H7 (cell line): ENCODE measurements around the gene VSNL1. TPM values are rescaled to one million over a fixed set of nuclear protein-coding genes. Genes with fewer than 3 reads are reported as not detected.

ENCODE experiments used
- DNase-seq: peaks from one replicate; pipeline ENCODE4 v3.0.0; 2012
- H3K27me3 ChIP-seq: 2 replicates; pipeline ENCODE4 v1.6.0; 2011; ENCODE audit warnings: mild to moderate bottlenecking, low read length; ENCODE audit not compliant: control insufficient read depth, insufficient read depth
- H3K36me3 ChIP-seq: replicated peaks from 2 replicates; pipeline ENCODE4 v1.5.1; 2011; ENCODE audit warnings: low read length; ENCODE audit not compliant: control insufficient read depth, insufficient read depth
- H3K4me3 ChIP-seq: 2 replicates; pipeline ENCODE4 v1.5.1; 2011; ENCODE audit warnings: low read depth, mild to moderate bottlenecking, control low read depth, low read length, moderate library complexity; ENCODE audit not compliant: insufficient read depth
- total RNA-seq: library from RNA; depleted of rRNA; stranded (reverse); fragments of >200 nt; shearing (Covaris generic); gene quantifications from 2 replicates; pipeline ENCODE4 v1.2.3, GENCODE V29; 2014

The VSNL1 gene
- total RNA-seq, 1 experiment from 2014 or later, result 34.8 TPM

- Histone ChIP-seq H3K4me3 (no peak overlapping the region), H3K36me3 (no peaks in the 10 kb centered on the region), H3K27me3 (no peaks in the 10 kb centered on the region)
- no peak for DNase-seq
Observed at GRCh38 chr2:17583166-17583565, 42.7 kb downstream of the VSNL1 start.

GRCh38 chr2:17583646-17584045 is 43.1 kb downstream of the VSNL1 start:
- Histone ChIP-seq H3K27me3 (no peaks in the 10 kb centered on the region), H3K4me3 (no peak overlapping the region), H3K36me3 (no peaks in the 10 kb centered on the region)
- no peak for DNase-seq

GRCh38 chr2:17584689-17585088 is 44.2 kb downstream of the VSNL1 start:
- Histone ChIP-seq H3K27me3 (no peaks in the 10 kb centered on the region), H3K4me3 (no peak overlapping the region), H3K36me3 (no peaks in the 10 kb centered on the region)
- DNase-seq, result no peak

DNA sequence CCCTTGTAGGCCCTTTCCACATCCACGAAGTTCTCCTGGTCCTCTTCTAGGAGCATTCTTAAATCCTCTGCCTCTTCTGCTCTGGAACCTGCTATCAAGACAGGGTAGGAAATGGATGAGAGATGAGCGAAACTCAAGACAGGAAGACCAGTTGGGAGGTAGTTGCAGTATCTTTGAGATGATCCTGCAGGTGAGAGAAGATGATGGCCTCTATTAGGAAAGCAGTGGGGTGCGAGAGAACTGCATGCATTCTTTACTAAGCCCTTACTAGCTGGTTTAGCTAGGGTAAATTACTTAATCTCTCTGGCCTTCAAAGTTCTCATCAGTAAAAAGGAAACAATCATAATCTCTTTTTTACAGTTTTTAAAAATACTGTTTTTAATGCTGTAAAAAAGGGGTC is 47.0 kb downstream of the VSNL1 start:
- no peaks in the 10 kb centered on the region for H3K36me3 ChIP-seq
- no peak for DNase-seq
- H3K4me3 ChIP-seq, result no peak overlapping the region
- no peaks in the 10 kb centered on the region for H3K27me3 ChIP-seq

- DNase-seq, result no peak
- Histone ChIP-seq H3K36me3 (no peaks in the 10 kb centered on the region), H3K27me3 (no peaks in the 10 kb centered on the region), H3K4me3 (no peak overlapping the region)
Observed at GRCh38 chr2:17588031-17588430, 47.5 kb downstream of the VSNL1 start.

- DNase-seq, result no peak
- H3K27me3 ChIP-seq, result no peaks in the 10 kb centered on the region
- H3K36me3 ChIP-seq, result no peaks in the 10 kb centered on the region; the same call in 1 of the 2 replicates
- no peak overlapping the region for H3K4me3 ChIP-seq
Observed at GRCh38 chr2:17589406-17590035, 49.0 kb downstream of the VSNL1 start.

DNA sequence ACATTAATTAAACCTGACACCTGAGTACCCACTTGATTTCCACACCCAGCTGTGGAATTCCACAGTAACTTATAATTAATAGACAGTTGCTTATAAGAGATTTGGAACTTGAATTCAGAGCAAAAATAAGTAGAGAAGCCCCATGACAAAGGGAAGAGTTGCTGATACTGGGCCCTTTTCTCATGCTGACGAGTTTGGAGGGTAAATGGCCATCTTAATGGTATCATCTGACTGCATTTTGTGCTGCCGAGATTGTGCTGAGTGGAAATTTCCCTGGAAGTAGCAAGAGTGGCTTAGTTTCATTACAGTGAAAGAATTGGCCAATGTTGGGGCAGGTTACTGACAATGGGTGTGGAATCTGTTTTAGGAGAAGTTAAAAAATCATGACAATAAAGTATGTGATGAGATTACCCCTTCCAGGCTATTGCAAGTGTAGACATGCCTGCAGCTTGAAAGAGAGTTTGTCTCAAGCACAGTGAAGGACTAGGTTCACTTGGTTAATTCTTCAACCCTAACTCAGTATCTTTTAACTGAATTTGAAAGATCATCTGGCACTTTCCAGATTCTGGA is 49.9 kb downstream of the VSNL1 start:
- no peak for DNase-seq
- Histone ChIP-seq H3K36me3 (no peaks in the 10 kb centered on the region; the same call in 1 of the 2 replicates), H3K27me3 (no peaks in the 10 kb centered on the region), H3K4me3 (no peak overlapping the region)

- Histone ChIP-seq H3K27me3 (no peaks in the 10 kb centered on the region), H3K4me3 (no peak overlapping the region), H3K36me3 (no peaks in the 10 kb centered on the region; the same call in 1 of the 2 replicates)
- DNase-seq, result no peak
Observed at GRCh38 chr2:17591846-17592245, 51.4 kb downstream of the VSNL1 start.

- DNase-seq, result no peak
- H3K36me3 ChIP-seq, result no peaks in the 10 kb centered on the region; the same call in 1 of the 2 replicates
- H3K4me3 ChIP-seq, result no peak overlapping the region
- H3K27me3 ChIP-seq, result no peaks in the 10 kb centered on the region
Observed at GRCh38 chr2:17592731-17593409, 52.4 kb downstream of the VSNL1 start.

GRCh38 chr2:17593445-17593840 is 52.9 kb downstream of the VSNL1 start:
- DNase-seq, result no peak
- no peaks in the 10 kb centered on the region; the same call in 1 of the 2 replicates for H3K36me3 ChIP-seq
- H3K4me3 ChIP-seq, result no peak overlapping the region
- no peaks in the 10 kb centered on the region for H3K27me3 ChIP-seq

GRCh38 chr2:17593841-17594491 is 53.5 kb downstream of the VSNL1 start:
- no peaks in the 10 kb centered on the region for H3K27me3 ChIP-seq
- DNase-seq, result no peak
- no peak overlapping the region for H3K4me3 ChIP-seq
- H3K36me3 ChIP-seq, result no peaks in the 10 kb centered on the region; the same call in 1 of the 2 replicates

DNA sequence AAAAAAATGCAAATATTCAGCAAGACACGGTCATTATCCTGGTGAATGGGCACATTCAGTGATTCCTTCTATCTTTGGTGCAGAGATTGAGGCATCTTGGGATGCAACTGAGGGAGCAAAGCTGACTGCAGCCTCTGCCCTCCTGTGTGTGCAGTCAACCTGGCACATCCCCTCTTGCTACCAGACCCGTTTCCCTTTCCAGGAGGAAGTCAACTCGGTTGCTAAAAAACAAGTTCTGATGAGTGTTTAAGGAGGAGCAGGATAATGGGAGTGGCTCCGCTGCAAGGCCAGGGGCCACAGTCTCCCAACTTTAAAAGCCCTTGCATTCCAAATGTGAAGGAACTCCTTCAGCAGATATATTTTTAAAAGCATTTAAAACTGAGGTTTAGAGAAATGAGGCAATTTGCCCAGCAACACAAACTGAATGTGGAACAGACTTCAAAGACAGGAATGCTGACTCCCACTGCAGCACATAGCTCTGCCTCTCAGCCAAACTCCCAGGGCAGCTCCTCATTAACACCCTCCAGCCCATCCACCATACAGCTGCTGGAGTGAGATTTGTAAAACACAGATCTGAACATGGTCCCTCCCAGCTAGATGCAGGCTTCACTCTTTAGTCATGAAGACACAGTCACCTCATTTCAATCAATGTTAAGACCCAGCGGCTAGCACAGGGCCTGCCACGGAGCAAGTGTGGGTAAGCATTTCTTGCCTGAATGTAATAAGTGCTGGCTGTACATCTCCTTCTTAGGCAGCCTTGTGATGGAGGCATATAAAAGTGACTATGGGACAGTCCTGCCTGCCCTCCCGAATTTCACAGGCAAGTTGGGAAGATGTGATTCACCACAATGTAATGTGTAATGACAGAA is 54.3 kb downstream of the VSNL1 start:
- no peak overlapping the region for H3K4me3 ChIP-seq
- DNase-seq, result no peak
- no peaks in the 10 kb centered on the region; the same call in 1 of the 2 replicates for H3K36me3 ChIP-seq
- no peaks in the 10 kb centered on the region for H3K27me3 ChIP-seq

DNA sequence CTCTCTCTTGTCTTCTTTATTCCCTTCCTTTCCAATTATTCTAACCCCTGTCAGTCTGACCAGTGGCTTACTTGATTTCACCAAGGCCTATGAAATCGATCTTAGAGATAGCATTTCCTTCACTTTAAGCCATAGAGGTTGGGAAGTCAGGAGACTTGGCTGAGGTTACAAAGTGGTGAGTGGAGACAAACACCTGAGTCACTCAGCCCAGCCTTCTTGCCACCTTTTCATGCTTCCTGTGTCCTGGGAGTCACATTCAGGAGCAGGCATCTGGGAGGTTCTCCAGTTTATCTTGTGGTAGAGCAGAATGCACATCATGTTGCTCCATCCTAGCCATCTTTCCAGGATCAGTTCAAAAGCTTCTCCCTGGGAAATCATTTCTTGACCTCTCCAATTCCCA is 59.1 kb downstream of the VSNL1 start:
- no peak overlapping the region for H3K4me3 ChIP-seq
- DNase-seq, result no peak
- no peaks in the 10 kb centered on the region; the same call in 1 of the 2 replicates for H3K36me3 ChIP-seq

GRCh38 chr2:17600556-17601204 is 60.2 kb downstream of the VSNL1 start:
- H3K27me3 ChIP-seq, result no peaks in the 10 kb centered on the region
- no peaks in the 10 kb centered on the region; the same call in 1 of the 2 replicates for H3K36me3 ChIP-seq
- DNase-seq, result no peak
- no peak overlapping the region for H3K4me3 ChIP-seq

More for the DNA sequence above, 59.1 kb downstream of the VSNL1 start:
- H3K27me3 ChIP-seq, result no peaks in the 10 kb centered on the region
